Measurements from ENCODE around the gene PLCB1.

- no peak for TF ChIP-seq CTCF (conservative IDR thresholded peaks at IDR 0.05)
- no peak for TF ChIP-seq ZFX (IDR thresholded peaks at IDR 0.05)
These were observed 15.8 kb upstream of the PLCB1 start for GRCh38 chr20:8116067-8116811.
